Kidney epithelial cell (primary cell): ENCODE data around the gene FASN. TPM values are rescaled to one million over a fixed set of nuclear protein-coding genes. Genes with fewer than 3 reads are reported as not detected.

Experiments used
- DNase-seq: peaks from one replicate; pipeline ENCODE4 v3.0.0-alpha.2; 2010; ENCODE audit warnings: low read depth
- H3K27me3 ChIP-seq: 2 replicates; pipeline ENCODE4 v1.6.0; 2011; ENCODE audit warnings: low read length; ENCODE audit not compliant: control insufficient read depth, insufficient read depth
- H3K36me3 ChIP-seq: 2 replicates; pipeline ENCODE4 v1.5.1; 2011; ENCODE audit warnings: low read length; ENCODE audit not compliant: control insufficient read depth, insufficient read depth
- H3K4me3 ChIP-seq: 2 replicates; pipeline ENCODE4 v1.5.1; 2011; ENCODE audit warnings: low read depth, mild to moderate bottlenecking, control low read depth, low read length
- total RNA-seq: library from RNA; depleted of rRNA; stranded (reverse); fragments of >200 nt; gene quantifications from 2 replicates; pipeline ENCODE4 v1.2.3, GENCODE V29; 2015
- TF ChIP-seq, protein P1 (sequence below): IDR thresholded peaks from 2 replicates; pipeline ENCODE4 v1.5.1; 2011; ENCODE audit warnings: mild to moderate bottlenecking, moderate library complexity, low read length, control low read depth, inconsistent platforms; ENCODE audit not compliant: insufficient read depth, poor library complexity, severe bottlenecking

The FASN gene
- total RNA-seq, 1 donor from 2014 or later, result 202 TPM

DNA sequence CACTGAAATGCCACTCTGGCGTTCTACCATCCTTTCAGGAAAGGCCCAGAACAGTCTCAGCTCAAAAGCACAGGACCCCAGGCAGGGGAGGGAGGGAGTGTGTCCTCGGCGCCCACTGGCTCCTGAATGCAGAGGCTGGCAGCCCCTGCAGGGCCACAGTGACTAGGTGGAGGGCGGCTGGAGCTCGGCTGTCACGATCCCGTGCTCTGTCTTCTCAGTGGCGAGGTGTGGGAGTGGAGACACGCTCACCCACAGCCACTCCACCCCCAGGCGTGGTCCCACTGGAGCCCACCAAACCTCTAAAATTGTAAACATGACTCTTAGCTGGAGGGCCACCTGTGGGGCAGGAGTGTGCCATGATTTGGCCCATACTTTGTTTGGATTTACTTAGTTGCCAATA is 16.4 kb upstream of the FASN start:
- H3K36me3 ChIP-seq, result peaks cover 1% of the 10 kb centered on the region
- no peaks in the 10 kb centered on the region for H3K27me3 ChIP-seq
- DNase-seq, result no peak
- TF ChIP-seq, protein P1, sequence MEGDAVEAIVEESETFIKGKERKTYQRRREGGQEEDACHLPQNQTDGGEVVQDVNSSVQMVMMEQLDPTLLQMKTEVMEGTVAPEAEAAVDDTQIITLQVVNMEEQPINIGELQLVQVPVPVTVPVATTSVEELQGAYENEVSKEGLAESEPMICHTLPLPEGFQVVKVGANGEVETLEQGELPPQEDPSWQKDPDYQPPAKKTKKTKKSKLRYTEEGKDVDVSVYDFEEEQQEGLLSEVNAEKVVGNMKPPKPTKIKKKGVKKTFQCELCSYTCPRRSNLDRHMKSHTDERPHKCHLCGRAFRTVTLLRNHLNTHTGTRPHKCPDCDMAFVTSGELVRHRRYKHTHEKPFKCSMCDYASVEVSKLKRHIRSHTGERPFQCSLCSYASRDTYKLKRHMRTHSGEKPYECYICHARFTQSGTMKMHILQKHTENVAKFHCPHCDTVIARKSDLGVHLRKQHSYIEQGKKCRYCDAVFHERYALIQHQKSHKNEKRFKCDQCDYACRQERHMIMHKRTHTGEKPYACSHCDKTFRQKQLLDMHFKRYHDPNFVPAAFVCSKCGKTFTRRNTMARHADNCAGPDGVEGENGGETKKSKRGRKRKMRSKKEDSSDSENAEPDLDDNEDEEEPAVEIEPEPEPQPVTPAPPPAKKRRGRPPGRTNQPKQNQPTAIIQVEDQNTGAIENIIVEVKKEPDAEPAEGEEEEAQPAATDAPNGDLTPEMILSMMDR, result no peak
- H3K4me3 ChIP-seq, result no peak overlapping the region

DNA sequence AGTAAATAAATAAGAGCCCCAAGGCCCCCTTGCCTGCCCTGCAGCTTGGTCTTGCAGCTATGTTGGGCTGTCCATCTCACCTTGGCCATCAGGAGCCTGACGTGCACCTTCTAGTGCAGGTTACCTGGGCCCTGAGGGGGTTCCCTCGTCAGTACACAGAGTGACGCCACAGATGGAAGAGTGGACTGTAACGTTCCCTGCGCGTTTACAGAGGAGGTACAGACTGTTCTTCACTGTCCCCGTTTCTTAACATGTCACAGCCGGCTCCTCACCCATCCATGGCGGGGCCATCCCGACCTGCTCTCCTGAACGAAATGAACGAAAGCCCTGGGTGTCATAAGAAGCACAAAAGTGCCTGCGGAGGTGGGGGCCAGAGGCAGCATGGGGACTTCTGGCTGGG is 15.9 kb upstream of the FASN start:
- TF ChIP-seq, protein P1, result no peak

DNA sequence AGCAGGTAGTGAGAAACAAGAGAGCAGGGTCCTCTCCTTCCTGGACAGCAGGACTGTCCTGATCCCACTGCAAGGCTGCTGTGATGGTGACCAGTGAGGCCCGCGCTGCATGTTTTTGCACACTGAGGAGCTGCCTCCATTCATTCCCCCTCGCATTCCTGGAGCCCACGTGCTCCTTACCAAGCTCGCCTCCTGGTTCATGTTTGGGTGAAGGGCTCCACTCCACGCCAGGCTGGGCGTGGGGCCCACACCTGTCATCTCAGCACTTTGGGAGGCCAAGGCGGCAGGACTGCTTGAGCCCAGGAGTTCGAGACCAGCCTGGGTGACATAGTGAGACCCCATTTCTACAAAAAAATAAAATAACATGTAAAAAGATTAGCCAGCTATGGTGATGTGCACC is 15.4 kb upstream of the FASN start:
- peaks cover 1% of the 10 kb centered on the region for H3K36me3 ChIP-seq
- no peaks in the 10 kb centered on the region for H3K27me3 ChIP-seq
- TF ChIP-seq, protein P1, result no peak
- no peak for DNase-seq
- H3K4me3 ChIP-seq, result no peak overlapping the region

More for the DNA sequence above, 15.9 kb upstream of the FASN start:
- DNase-seq, result no peak
- Histone ChIP-seq H3K4me3 (no peak overlapping the region), H3K27me3 (no peaks in the 10 kb centered on the region), H3K36me3 (peaks cover 1% of the 10 kb centered on the region)

DNA sequence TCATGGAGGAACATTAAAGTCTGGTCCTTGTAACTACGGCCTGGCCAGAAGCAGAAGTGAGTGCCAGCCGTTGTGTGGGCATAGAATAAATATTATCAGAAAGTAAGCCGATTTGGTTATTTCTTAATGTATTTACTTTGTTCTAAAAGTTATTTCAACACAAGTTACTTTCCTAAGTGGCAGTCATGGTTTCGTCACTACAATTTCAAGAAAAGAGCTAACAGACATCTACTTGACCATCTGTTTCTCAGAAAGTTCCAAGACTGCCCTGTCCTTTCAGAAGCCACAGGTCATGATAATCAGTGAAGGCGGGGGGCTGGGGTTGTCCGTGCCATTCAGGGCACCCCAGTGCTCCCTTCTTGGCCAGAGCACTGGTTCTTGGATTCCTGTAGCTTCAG is 14.9 kb upstream of the FASN start:
- no peaks in the 10 kb centered on the region for H3K27me3 ChIP-seq
- no peak overlapping the region for H3K4me3 ChIP-seq
- no peak for DNase-seq
- no peaks in the 10 kb centered on the region for H3K36me3 ChIP-seq
- TF ChIP-seq, protein P1, result no peak

DNA sequence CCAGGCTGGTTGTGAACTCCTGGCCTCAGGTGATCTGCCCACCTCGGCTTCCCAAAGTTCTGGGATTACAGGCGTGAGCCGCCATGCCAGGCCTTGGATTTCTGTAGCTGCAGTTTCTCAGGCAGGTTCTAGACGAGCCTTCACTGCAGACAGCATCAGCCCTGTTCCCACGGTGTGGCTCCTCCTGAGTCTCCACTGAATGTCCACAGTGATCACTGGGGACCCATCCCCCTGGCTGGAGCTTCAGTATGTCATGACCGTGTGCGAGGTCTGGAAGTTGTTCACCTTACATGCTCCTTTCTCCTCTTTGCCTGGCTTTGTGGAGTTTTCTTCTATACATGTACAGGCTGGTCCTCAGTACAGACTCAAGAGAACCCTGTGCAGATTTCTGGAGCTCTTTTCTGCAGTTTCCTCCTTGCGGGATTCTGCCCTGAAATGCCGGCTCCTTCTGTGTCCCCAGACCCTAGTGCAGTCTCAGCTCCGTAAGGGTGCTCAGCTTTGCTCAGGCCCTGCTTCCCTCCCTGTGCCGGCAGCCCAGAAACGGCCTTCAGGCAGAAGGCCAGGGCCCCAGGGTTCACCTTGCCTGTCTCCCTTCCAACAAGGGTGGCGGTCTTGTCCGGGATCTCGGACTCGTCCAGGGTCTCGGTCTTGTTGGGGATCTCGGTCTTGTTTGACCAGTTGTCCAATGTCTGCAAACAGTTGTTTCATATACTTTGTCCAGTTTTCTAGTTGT is 14.3 kb upstream of the FASN start:
- Histone ChIP-seq H3K36me3 (no peaks in the 10 kb centered on the region), H3K27me3 (no peaks in the 10 kb centered on the region), H3K4me3 (no peak overlapping the region)
- DNase-seq, result no peak
- TF ChIP-seq, protein P1, result no peak

DNA sequence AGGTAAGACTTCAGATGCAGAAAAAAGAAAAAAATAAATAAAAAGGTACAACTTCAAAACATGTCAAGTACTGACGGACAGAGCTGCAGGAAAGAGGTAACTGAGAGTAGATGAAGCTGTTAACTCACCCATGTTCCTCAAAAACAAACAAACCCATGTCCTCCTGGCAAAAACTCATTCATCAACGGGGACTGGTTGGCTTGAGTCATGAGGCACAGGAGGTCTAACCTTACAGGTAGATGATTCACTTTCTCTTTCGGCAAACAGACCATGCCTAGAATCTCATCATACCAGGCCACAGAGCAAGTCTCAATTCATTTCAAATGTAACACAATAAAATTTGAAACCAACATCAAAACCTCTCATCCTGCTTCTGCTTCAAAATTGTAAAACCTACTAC is 12.3 kb upstream of the FASN start:
- H3K27me3 ChIP-seq, result no peaks in the 10 kb centered on the region
- TF ChIP-seq, protein P1, result no peak
- no peaks in the 10 kb centered on the region for H3K36me3 ChIP-seq
- no peak overlapping the region for H3K4me3 ChIP-seq
- peak; percentile 48 for DNase-seq
